ENCODE measurements around the gene STBD1. TPM values are rescaled to one million over a fixed set of nuclear protein-coding genes. Genes with fewer than 3 reads are reported as not detected.

STBD1 gene
- total RNA-seq, result 26.9 TPM
- long read RNA-seq, transcript STBD1-201 (2 exons, 3,420 nt), result major isoform, 230 of 240 reads
- long read RNA-seq, partial matches to known transcripts, result 0 of 240 reads
- long read RNA-seq, other reads (novel, unspliced or antisense), result 10 of 240 reads

DNA sequence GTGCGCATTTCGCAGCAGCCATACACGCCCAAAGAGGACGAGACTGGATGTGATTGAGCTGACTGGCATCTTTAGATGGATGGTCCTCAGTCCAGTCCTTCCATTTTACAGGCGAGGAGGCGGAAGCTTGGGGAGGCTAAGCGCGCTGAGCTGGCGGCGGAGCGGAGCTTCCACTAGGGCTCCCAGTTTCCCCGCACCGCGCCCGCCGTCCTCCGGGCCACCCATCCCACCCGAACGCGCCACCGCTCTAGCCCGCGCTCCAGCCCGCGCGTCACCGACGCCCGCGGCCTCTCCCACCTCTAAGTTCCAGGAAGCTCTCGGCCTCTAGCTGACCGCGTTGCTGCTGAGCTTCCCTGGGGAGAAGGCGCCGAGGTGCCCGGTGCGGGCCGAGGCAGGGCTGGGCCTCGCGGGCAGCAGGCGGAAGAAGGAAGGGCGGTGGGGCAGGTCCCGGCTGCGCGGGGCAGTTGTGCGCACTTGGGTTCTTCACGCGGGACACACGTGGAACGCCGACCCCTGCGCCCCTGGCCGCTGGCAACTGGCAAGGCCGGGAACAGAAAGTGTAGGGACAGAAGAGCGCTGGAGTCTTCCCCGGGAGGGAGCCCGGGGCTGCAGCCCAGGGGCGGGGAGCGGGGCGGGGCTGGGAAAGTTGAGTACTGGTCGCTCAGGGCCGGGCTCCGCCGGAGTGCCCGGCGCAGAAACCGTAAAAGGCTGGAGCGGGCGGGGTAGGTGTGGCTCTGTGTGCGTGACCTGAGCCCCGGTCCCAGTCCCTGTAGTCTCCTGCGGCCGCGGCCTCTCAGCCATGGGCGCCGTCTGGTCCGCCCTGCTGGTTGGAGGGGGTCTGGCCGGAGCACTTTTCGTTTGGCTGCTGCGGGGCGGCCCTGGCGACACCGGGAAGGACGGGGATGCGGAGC, at the start of gene STBD1:
TSS of gene STBD1 (plus strand) at position 763 of the 911 bp plus-strand sequence. CDS start at position 800, 37 bp downstream.
- intact Hi-C loops (cut with micrococcal nuclease), result no loop called here
- peak; percentile 90 for DNase-seq

DNA sequence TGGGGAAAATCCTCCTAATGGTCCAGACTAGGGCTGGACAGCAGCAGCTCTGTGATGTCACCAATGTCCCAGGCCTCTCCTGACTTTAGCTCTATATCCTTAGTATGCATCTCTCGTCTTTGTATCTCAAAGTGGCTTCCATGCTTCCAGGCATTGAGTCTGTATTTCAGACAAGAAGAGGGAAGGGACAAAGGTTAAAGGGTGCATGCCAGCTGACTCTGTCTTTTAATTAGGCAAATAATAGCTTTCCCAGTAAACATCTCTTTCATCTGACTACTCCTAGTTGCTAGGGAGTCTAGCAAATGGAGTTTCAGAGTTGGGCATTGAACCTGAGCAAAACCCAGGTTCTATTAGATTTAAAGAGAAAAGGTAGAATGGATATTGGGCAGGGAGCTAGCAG, 49.6 kb upstream of the STBD1 start:
- DNase-seq, result no peak
- ATAC-seq, result no peak
- intact Hi-C loops (cut with micrococcal nuclease), result no loop called here

More for the DNA sequence above, at the start of gene STBD1:
- ATAC-seq, result peak; percentile 86

DNA sequence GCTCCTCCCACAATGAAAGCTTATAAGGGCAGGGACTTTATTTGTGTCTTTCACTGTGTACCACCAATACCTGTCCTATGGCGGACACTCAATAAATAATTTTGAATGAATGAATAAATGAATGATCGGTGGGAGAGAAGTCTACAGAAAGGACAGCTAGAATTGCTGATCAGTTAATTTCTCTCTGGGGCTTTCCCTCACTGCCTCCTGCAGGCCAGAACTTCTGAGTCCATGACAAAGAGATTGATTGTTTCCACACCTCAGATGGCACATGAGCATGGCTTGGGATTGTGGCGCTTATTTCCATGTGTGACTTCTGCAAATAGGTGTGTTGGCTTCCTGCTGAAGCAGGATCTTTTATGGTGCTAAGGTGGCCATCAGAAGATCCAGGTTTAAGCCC, 48.7 kb upstream of the STBD1 start:
- ATAC-seq, result no peak
- intact Hi-C loops (cut with micrococcal nuclease), result no loop called here
- no peak for DNase-seq

DNA sequence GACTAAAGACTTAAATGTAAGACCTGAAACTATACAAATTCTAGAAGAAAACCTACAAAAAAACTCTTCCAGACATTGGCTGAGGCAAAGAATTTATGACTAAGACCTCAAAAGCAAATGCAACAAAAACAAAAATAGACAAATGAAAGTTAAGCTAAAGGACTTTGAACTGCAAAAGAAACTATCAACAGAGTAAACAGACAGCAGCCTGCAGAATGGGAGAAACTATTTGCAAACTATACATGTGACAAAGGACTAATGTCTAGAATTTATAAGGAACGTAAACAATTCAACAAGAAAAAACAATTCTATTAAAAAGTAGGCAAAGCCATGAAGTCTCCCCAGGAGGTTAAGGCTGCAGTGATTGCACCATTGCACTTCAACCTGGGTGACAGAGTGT, 46.0 kb upstream of the STBD1 start:
- no peak for DNase-seq
- no peak for ATAC-seq
- intact Hi-C loops (cut with micrococcal nuclease), result no loop called here

DNA sequence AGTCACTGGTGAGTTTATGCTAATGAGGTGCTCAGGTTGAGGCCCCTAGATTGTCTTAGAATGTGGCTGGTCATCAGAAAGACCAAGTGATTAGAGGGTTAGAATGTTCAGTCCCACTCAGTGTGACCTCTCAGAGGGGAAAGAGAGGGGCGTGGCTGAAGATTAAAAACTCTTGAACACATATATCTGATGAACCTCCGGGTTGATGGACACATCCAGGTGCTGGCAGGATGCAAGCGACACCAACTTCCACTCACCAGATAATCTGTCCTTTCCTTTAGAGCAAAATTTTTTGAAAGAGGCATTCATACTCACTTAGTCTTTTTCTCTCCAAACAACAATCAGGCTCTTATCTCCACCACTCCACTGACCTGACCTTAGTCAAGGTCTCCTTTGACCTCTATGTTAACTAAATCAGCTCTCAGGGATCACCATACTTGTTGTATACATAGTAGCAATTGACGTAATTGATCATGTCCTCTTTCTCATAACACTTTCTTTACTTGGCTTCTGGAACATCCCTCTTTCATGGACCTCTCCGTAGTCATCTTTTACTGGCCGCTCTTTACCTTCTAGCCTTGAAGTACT, 40.8 kb upstream of the STBD1 start:
- DNase-seq, result no peak
- no peak for ATAC-seq
- intact Hi-C loops (cut with micrococcal nuclease), result no loop called here

DNA sequence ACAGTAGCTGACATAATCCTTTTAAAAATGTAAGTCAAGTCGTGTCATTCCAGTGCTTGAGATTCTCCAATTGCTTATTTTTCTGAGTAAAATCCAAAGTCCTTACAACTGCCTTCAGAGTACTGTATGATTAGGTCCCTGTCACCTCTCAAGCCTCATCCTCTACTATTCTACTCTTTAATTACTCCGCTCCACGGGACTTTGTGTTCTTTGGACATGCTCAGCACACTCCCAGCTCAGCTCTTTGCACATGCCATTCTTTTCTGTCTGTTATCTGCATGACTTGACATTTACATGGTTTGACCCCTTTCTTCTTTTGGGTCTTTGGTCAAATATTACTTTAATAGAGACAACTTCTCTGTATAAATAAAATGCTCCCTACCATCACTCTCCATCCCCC, 39.9 kb upstream of the STBD1 start:
- DNase-seq (no peak), ATAC-seq (peak; percentile 64)
- intact Hi-C loops (cut with micrococcal nuclease), result no loop called here

DNA sequence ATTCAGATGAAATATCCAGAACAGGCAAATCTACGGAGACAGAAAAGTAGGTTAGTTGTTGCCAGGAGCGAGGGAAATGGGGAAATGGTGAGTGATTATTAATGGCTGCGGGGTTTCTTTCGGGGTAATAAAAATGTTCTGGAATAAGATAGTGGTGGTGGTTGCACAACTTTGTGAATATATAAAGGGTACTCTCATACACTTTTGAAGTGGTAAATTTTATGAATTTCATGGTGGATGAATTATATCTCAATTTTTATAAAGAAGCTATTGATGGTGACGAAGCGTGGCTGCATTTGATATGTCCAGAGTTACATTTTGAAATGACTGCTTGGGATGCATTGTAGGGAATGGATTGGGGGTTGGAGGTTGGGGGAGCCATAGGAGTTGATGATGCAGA, 38.7 kb upstream of the STBD1 start:
- intact Hi-C loops (cut with micrococcal nuclease), result no loop called here
- ATAC-seq (no peak), DNase-seq (no peak)

DNA sequence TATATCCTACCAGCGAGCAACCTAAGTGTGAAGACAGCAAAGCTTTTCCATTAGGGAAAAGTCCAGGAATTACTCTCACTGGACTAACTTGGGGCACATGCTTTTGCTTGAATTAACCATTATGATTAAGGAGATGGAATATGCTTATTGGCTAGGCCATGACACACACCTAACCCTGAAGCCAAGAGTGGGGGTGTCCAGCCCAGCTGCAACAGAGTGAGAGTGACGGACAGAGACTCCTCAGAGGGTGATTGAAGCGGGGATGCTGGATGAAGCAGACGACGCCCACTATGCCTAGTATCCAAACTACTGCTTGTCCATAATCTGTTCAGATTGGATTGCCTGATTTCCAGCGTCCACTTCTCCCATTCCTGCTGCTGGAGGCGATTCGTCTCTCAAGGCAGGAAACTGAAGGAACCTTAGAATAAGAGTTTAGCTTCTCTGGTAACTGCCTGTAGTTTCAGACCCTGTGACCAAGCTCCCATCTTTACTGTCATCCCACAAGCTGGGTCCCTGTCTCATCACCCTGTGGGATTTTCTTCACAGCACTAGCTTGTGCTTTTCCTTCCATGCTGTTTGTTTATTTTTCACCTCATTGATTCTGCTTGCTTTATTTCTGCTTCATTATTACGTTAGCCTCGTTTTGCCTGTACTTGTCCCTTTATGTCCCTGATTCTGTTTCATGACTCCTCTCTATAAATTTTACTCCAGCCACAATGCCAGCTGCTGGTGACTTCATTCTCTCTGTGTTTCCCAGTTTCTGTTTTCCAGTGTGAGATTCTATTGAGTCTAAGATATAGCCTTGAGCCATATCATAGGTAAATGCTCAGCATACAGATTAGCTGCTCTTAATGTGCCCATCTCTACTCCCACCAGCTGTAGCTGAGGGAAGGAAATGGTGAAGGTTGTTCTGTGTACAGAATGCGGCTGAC, 36.0 kb upstream of the STBD1 start:
- intact Hi-C loops (cut with micrococcal nuclease), result no loop called here
- DNase-seq (no peak), ATAC-seq (no peak)

DNA sequence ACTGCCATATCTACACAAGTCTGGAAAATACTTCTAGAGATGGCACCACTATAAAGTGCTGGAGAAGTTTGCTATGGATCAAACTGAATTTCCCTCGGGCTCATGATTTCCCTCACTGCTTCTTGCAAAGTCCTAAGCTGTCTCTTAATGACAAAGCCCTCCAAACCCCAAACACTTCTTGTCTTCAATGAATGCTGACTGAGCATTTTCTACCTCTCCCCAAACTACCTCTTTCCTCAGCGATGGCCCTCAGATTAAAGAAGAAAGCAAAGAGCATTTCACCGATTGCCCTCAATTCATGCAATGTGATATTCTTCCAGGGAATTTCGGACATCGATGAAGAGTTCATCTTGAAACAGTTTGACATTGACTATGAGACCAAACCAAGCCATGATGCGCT, 35.3 kb upstream of the STBD1 start:
- DNase-seq, result no peak
- intact Hi-C loops (cut with micrococcal nuclease), result no loop called here
- no peak for ATAC-seq

DNA sequence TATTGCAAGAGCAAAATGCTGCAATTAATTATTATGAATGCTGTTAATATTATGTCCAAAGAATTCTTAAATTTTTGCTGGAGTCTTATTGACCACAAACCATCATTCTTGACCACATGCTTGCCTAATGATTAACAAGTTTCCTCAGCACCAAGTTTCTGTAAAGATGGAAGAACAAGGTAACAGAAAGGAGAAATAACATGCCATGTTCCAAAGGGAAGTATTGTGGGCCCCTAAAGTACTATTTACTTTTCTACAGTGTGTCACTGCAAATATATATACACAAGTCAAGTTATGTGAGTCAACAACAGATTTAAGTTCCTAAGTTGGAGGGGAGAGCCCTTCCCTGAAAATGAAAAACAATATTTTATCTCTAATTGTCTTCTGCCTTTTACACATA, 34.5 kb upstream of the STBD1 start:
- no peak for DNase-seq
- ATAC-seq, result no peak
- intact Hi-C loops (cut with micrococcal nuclease), result no loop called here

DNA sequence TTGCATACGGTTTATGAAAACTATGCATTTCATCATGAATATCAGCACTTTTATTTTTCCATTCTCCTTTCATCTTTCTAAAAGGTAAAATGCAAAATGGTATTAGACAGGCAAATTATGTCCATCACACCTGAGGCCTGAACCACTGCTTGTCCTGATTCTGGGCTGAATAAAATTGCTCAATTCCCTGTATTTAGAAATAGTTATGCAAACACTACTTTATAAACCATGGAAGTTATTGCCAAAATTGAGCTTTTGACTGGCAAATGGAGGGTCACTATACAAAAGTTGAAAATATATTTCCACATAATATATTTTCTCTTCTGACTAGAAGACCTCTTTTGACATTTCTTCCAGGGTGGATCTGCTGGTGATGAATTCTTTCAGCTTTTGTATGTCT, 34.0 kb upstream of the STBD1 start:
- no peak for ATAC-seq
- intact Hi-C loops (cut with micrococcal nuclease), result no loop called here
- no peak for DNase-seq

DNA sequence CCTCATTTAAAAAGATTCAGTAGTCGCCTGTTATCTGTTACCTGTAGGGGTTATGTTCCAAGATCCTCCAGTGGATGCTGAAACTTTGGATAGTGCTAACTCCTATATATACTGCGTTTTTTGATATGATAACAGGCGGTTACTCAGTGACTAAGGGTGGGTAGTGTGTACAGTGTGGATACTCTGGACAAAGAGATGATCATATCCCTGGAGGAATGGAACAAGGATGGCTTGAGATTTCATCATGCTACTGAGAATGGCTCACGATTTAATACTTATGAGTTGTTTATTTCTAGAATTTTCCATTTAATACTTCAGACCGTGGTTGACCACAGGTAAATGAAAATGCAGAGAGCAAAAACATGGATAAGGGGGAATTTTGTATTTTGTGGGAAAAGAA, 33.5 kb upstream of the STBD1 start:
- ATAC-seq (no peak), DNase-seq (no peak)
- intact Hi-C loops (cut with micrococcal nuclease), result no loop called here

DNA sequence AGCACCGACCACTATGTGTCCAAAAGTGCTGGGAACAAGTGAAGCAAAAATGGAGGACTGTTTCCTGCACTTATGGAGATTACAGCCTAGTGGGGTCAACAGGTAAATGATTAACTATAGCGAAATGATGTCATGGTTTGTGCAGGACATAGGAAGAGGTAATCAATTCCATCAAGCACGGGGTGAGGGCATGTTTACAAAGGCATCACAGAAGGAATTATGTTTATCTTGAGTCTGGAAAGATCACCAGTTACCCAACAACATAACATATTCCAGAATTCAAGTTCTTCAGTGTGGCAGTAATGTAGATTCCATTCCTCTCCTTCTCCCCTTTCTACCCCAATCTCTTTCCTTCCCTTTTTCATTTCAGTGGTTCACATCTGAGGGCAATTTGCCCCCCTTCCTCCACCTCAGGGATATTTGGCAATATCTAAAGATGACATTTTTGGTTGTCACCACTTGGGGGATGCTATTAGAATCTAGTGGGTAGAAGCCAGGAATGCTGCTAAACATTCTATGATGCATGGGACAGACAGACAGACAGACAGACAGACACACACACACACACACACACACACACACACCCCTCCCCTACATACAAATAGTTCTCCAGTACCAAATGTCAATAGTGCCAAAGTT, 30.9 kb upstream of the STBD1 start:
- intact Hi-C loops (cut with micrococcal nuclease), result no loop called here
- ATAC-seq (no peak), DNase-seq (no peak)

DNA sequence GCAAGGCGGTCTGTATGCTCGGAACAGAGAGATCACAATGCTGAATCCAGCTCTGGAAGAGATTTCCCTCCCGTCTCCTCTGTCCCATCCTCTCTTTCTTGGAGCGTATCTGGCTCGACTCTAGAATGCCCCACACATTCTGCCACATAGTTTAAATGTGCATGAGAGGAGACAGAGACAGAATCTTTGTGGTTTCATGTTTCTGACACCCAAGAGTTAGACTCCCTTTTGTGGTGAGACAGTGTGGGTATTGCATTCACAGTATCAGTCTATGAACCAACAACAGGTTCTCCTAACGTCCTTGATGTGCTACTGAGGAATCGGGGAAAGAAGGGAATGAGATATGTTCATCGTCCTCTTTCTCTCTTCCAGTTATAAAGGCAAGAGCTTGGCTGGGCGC, 29.7 kb upstream of the STBD1 start:
- intact Hi-C loops (cut with micrococcal nuclease), result no loop called here
- no peak for ATAC-seq

DNA sequence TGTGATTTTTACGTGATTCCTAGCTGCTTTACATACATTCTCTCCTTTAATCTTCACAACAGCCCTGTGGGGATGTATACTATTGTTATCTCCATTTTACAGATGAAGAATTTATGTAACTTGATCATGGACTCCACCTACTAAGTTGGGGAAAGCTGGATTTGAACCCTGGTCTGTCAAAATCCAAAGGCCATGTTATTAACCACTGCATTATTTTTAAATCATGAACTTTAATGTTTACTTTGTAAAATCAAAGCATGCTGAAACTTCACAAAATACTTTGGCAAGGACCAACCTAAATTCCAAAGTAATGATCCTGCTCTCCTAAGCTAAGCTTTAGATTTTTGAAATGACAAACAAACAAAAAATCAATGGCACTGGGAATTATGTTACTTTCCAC, 28.9 kb upstream of the STBD1 start:
- ATAC-seq (no peak), DNase-seq (no peak)
- intact Hi-C loops (cut with micrococcal nuclease), result no loop called here

More for the DNA sequence above, 29.7 kb upstream of the STBD1 start:
- DNase-seq, result no peak

DNA sequence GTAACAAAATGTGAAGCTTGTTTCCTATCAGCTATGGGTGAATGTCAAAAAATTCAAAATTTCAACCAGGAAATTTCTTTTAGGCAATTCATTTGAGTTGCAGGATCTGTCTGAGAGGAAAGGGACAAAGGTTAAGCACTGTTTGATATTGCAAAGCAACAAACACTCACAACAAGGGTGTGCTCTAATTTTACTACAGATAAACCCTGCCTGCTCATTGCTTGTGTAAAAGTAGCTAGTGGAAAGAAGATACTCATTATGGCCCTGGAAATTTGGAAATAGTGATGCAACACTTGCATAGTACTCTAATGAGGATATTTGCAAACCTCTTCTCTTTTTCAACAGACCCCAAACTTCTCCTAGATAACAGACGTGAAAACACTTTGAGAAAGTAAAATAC, 27.9 kb upstream of the STBD1 start:
- intact Hi-C loops (cut with micrococcal nuclease), result no loop called here
- no peak for DNase-seq
- ATAC-seq, result no peak

DNA sequence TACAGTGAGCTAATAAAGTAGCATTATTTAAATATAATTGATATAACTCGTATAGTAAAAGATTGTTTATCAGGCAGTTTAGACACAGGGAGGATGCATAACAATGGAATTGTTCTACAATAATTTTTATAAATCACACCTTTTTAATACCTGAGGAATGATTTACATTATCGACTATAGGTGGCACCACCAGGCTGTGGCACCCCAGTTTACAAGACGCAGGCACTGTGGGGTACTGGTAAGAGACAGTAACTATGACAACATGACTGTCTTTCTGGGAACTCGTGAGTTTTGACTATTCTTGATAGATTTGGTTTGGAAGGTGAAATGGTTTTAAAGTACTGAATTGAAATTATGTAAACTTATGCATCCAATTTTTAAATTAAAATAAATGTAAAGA, 27.1 kb upstream of the STBD1 start:
- intact Hi-C loops (cut with micrococcal nuclease), result no loop called here
- ATAC-seq (no peak), DNase-seq (no peak)

DNA sequence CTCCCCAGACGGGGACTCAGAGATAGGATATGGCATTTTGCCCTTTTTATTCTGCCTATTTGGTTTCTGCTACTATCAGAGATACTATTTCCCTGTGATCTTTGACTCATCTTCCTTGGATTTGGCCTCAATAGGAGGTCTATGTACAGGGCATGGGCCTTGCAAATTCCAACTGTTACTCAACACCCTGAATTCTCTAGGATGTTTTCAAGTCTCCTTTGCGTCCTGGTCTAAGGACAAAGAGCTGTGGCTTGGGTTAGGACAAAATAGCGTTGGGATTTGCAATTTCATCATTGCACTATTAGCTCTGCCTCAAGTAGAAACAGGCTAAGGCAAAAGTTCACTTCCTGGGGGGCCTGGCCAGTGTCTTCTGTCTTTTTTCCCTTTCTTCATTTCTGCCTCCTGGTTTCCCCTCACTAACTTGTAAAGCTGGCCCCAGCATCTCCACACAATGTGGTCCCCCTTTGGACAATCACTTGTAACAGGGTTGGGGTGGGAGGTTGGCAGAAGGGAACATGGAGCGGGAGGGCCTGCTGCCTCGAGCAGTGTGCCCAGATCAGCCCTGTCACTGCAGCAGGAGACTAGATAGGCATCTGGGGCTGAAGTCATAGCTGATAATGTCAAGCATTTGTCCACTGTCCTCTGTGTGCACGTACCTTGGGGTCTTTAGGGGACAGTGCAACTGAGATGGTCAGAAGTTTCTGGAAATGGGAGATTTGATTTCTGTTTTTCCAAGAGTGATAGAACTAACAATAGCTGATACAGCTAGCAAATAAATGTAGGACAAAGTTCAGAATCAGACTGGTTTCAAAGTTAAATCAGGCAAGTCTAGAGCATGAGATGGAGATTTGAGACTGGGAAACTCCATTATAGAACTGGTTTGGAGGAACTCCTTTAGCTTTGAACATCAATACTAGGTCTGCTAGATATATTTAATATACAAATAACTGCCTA, 25.8 kb upstream of the STBD1 start:
- intact Hi-C loops (cut with micrococcal nuclease), result no loop called here
- no peak for ATAC-seq
- DNase-seq, result no peak
